ENCODE results near the gene PTK7.

DNA sequence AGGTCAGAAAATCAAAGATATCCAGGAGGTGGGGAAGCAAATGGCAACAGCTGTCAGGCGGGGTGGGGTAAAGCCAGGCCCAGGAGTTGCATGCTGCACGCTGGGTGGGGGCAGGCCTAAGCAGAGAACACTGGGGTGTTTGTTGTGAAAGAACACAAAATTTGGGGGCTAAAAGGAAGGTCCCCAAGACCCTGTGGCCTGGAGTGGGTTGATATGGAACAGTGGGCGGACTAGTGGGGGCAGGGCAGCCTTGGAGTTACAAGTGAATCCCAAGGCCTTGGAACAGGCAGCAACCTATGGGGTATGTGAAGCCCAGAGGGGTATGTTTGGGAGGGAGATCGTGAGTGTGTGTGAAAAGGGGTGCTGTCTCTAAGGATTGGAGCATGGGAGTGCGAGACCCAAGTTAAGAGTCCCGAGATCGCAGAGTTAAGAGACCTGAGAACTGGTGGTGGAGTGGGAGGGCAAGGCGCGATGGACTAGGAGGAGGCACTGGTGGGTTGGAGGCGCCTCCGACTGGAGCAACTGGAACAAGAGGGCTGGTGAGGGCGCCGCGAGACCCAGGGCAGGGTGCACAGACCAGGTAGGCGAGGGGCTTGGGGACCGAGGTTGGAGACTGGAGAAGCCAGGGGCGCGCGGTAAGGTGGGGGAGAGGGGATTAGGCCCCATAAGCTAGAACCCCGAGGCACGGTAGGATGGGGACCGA is 23.1 kb upstream of the PTK7 start:
- TF ChIP-seq POLR2A (IDR thresholded peaks at IDR 0.05) (no peak), CTCF (IDR thresholded peaks at IDR 0.05) (no peak), POLR2AphosphoS5 (IDR thresholded peaks at IDR 0.05) (no peak)
